GM08714 (cell line): ENCODE data around the gene UNC50.

Source experiments
- H3K4me3 ChIP-seq: fragments of 200-500 bp; sonication (Bioruptor generic); 2 replicates; pipeline ENCODE4 v1.5.1; 2014; ENCODE audit warnings: mild to moderate bottlenecking, low read length, inconsistent platforms
- ZNF274 ChIP-seq: IDR thresholded peaks from 2 replicates; pipeline ENCODE4 v1.6.1; 2012; ENCODE audit warnings: mild to moderate bottlenecking, low read depth, low read length

UNC50 gene

GRCh38 chr2:98615481-98615880 lies 7.1 kb downstream of the UNC50 start:
- TF ChIP-seq ZNF274 = no peak
- H3K4me3 ChIP-seq = no peak overlapping the region

DNA sequence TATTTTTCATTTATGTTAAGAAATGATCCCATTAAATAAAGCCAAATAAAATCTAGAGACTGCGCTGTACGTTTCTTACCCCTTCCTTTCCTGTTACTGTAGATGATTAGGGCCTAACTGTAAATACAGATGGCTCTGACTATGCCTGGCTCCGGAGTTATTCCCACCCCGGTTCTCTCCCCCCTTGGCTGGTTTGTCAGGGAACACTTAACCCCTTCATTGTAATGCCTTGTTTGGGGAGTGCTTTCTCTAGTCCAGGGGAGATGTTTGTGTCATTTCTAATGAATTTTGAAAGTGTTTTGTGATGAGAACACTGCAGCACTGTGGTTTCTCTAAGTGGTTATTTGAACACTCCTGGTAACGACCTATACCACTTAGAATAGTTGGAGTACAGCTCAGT lies 8.8 kb downstream of the UNC50 start:
- TF ChIP-seq ZNF274 = no peak
- H3K4me3 ChIP-seq = no peak overlapping the region

- no peak overlapping the region for H3K4me3 ChIP-seq
- no peak for TF ChIP-seq ZNF274
Observed at GRCh38 chr2:98623657-98624056, 15.3 kb downstream of the UNC50 start.

- H3K4me3 ChIP-seq = no peak overlapping the region
- no peak for TF ChIP-seq ZNF274
Observed at GRCh38 chr2:98632351-98632750, 24.0 kb downstream of the UNC50 start.

DNA sequence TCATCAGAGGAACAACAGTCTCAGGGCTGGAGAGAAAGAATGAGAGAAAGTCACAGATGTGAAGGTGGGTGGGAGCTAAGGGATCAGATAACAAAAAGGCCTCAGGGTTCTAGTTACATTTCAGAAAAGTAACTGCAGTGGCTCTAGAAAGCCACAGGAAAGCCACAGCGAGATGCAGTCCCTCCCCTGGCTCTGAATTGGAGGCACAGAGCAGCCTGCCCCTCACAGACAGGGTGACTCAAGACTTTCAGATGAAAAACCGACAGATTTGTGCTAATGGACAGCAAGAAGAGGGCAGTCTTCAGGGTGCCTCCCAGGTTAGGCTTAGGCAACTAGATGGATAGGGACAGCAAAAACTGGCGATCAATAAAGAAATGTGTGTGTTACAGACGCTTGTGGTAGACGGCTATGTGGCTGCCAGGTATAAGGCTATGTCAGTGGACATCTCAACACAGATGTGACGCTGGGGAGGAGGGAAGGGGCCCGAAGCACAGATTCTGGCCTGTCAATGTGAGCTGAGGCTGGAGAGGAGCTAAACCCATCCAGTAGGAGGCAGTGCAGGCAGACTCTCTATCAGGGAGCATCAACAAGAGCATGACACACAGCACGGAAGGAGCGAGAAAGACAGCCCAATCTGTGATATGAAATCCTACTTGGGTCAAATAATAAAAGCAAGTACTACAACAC lies 26.2 kb downstream of the UNC50 start:
- no peak for TF ChIP-seq ZNF274
- no peak overlapping the region for H3K4me3 ChIP-seq

GRCh38 chr2:98637401-98638147 lies 29.2 kb downstream of the UNC50 start:
- H3K4me3 ChIP-seq = peak overlapping the region; percentile 40; the same call in 1 of the 2 replicates

DNA sequence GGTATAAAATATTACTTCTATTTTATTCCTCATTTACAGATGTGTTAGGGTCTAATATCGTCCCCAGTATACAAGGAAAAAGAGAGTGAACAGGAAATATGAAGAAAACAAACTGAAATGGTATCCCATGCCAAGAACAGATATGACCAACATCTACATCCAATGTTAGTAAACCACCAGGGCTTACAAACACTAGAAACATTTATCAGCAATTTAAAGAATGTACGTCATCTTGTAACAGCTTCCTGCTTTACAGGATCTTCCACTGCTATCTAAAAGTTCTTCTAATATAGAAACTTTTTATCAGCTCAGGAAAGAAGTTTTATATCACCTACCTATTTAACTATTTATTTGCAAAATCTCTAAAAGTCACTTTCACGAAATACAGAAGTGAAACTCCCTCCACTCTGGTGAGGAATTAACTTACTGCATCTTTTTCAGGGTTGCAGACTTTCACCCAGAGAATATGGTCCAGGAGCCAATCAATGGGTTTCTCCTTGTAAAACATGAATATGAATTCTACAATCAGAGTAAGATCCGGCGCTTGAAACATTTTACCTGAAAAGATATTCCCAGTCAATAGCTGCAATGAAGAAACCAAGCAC lies 35.2 kb downstream of the UNC50 start:
- TF ChIP-seq ZNF274 = no peak
- H3K4me3 ChIP-seq = no peak overlapping the region

More at GRCh38 chr2:98637401-98638147, 29.2 kb downstream of the UNC50 start:
- no peak for TF ChIP-seq ZNF274

GRCh38 chr2:98647636-98648035 lies 39.2 kb downstream of the UNC50 start:
- no peak for TF ChIP-seq ZNF274
- H3K4me3 ChIP-seq = no peak overlapping the region

- TF ChIP-seq ZNF274 = no peak
- H3K4me3 ChIP-seq = no peak overlapping the region
Observed at GRCh38 chr2:98648451-98648850, 40.1 kb downstream of the UNC50 start.

DNA sequence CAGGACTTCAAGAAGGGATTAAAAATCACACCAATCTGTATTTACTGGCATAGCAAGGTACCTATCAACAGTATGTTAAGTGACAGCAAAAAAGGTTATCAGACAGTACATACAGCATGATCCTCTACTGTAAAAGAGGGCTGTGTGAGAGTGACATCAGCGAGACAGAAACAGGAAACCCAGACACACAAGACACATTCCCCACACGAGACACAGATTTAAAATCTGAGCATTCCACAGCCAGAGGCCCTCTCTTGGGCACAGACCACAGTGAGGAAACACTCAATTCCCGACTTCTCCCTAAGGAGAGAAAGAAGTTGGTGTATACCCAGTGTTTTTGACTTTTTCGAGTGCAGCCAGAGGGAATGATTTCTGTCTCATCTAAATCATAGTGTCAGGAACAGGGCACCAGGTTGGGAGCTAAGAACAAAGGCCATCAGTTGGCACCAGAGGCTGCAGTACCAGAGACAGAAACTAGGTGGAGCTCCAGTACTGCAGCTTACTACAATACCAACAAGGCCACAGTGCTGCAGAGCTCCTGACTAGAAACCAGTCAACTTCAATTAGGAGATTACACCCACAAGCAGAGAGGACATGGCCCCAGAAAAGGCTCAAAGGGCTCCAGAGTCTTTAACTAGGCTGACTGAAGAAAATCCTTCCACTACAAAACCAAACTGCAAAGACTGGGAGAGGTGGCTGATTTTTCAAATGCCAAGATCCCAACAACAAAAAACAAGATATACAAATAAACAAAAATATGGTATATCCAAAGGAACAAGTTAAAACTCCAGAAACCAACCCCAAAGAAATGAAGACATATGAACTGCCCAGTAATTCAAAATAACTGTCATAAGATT lies 41.0 kb downstream of the UNC50 start:
- no peak for TF ChIP-seq ZNF274
- H3K4me3 ChIP-seq = no peak overlapping the region

- TF ChIP-seq ZNF274 = no peak
- H3K4me3 ChIP-seq = no peak overlapping the region
Observed at GRCh38 chr2:98649992-98650375, 41.6 kb downstream of the UNC50 start.

GRCh38 chr2:98650998-98651397 lies 42.6 kb downstream of the UNC50 start:
- TF ChIP-seq ZNF274 = no peak
- no peak overlapping the region for H3K4me3 ChIP-seq

- no peak overlapping the region for H3K4me3 ChIP-seq
- TF ChIP-seq ZNF274 = no peak
Observed at GRCh38 chr2:98654699-98655495, 46.5 kb downstream of the UNC50 start.
